ENCODE measurements around the gene BRIP1. TPM values are rescaled to one million over a fixed set of nuclear protein-coding genes. Genes with fewer than 3 reads are reported as not detected.
A peak's percentile ranks its signal among the peaks of the same experiment; 100 is the strongest.
"Not testable (repeated sequence)": the region's sequence is repeated elsewhere in the genome, so short reads cannot be mapped to it uniquely, and the experiment has no call there.

BRIP1 gene
- total and polyA plus RNA-seq, 9 of the 15 experiments (the other 6 are each of a cell fraction or from before 2014, with no cell fraction given): 2.4 to 17.5 (median 11.2) TPM

GRCh38 chr17:61676522-61676921 is 186.8 kb downstream of the BRIP1 start:
- intact Hi-C loops (cut with micrococcal nuclease); H3K27ac ChIP-seq (ENCODE audit: extremely low read depth, low read depth, low read length); FAIRE-seq; ATAC-seq; H3K9me1 ChIP-seq (ENCODE audit: control insufficient read depth, insufficient read depth, low read length); H3K9me3 ChIP-seq (replicated peaks; ENCODE audit: control insufficient read depth, insufficient read depth, low read depth, low read length); H2AFZ ChIP-seq (ENCODE audit: low read depth, low read length); BruUV-seq (replicated peaks); H4K20me1 ChIP-seq (replicated peaks; ENCODE audit: control insufficient read depth, insufficient read depth, low read length); H3K79me2 ChIP-seq (ENCODE audit: control insufficient read depth, insufficient read depth, low read length); H3K9ac ChIP-seq (ENCODE audit: insufficient read depth in 1 of 2, low read depth in 2 of 2, low read length in 2 of 2); CTCF ChIA-PET (ENCODE audit: low intra/inter-chr PET ratio); H3K27me3 ChIP-seq (ENCODE audit: control insufficient read depth in 2 of 2, insufficient read depth in 2 of 2, low read length in 2 of 2); DNase-seq (ENCODE audit: extremely low read depth in 1 of 4, low spot score in 3 of 4); H3K4me2 ChIP-seq (ENCODE audit: insufficient read depth, low read length); H3K4me3 ChIP-seq; in situ Hi-C loops (cut with MboI); H3K4me1 ChIP-seq (replicated peaks in 1 of 2; ENCODE audit: control insufficient read depth in 2 of 2, insufficient read depth in 2 of 2, low read length in 2 of 2); H3K36me3 ChIP-seq (ENCODE audit: control insufficient read depth, insufficient read depth, low read length): not testable (repeated sequence)
- TF ChIP-seq EWSR1 (IDR thresholded peaks at IDR 0.05; ENCODE audit: borderline replicate concordance, low read depth, partially characterized antibody): peak; percentile 27
- TF ChIP-seq ZBTB11 (CRISPR knock-in tag; IDR thresholded peaks at IDR 0.05): peak in 1 of 3 experiments; percentile 90; a peak in 2 of 6 replicates
- POLR2A ChIA-PET: interaction anchor here (0.6 kb wide), 1 partner anchor 528 kb away, joined by 3 read pairs; no protein-coding TSS in a partner anchor

GRCh38 chr17:61674609-61675008 is 188.7 kb downstream of the BRIP1 start:
- H3K9ac ChIP-seq (ENCODE audit: insufficient read depth in 1 of 2, low read depth in 2 of 2, low read length in 2 of 2); H3K36me3 ChIP-seq (ENCODE audit: control insufficient read depth, insufficient read depth, low read length); H2AFZ ChIP-seq (ENCODE audit: low read depth, low read length); H3K27me3 ChIP-seq (ENCODE audit: control insufficient read depth in 2 of 2, insufficient read depth in 2 of 2, low read length in 2 of 2); H3K9me3 ChIP-seq (replicated peaks; ENCODE audit: control insufficient read depth, insufficient read depth, low read depth, low read length); in situ Hi-C loops (cut with MboI); H3K4me2 ChIP-seq (ENCODE audit: insufficient read depth, low read length); BruUV-seq (replicated peaks); H3K79me2 ChIP-seq (ENCODE audit: control insufficient read depth, insufficient read depth, low read length); ATAC-seq; H4K20me1 ChIP-seq (replicated peaks; ENCODE audit: control insufficient read depth, insufficient read depth, low read length); DNase-seq (ENCODE audit: extremely low read depth in 1 of 4, low spot score in 3 of 4); H3K4me3 ChIP-seq; intact Hi-C loops (cut with micrococcal nuclease); H3K27ac ChIP-seq (ENCODE audit: extremely low read depth, low read depth, low read length); H3K9me1 ChIP-seq (ENCODE audit: control insufficient read depth, insufficient read depth, low read length); CTCF ChIA-PET (ENCODE audit: low intra/inter-chr PET ratio); H3K4me1 ChIP-seq (replicated peaks in 1 of 2; ENCODE audit: control insufficient read depth in 2 of 2, insufficient read depth in 2 of 2, low read length in 2 of 2); FAIRE-seq: not testable (repeated sequence)
- WGBS (ENCODE audit: insufficient coverage, low coverage, missing lambda C conversion rate): 8% methylated on average over 2 of the region's 2 CpGs
- POLR2A ChIA-PET: interaction anchor here (1.0 to 1.1 kb wide), 2 partner anchors 14 to 80 kb away, joined by 3 to 4 read pairs; no protein-coding TSS in a partner anchor
